GM19324 (cell line): Measurements from ENCODE around the gene HSF2.
"Not testable (repeated sequence)": the region's sequence is repeated elsewhere in the genome, so short reads cannot be mapped to it uniquely, and the experiment has no call there.

ENCODE experiments used
- ATAC-seq: cut with Tn5 transposase; IDR thresholded peaks from one replicate; pipeline ENCODE4 v1.9.1; 2021; ENCODE audit warnings: mild to moderate bottlenecking, moderate library complexity; ENCODE audit not compliant: unreplicated experiment, low FRiP score

HSF2 gene

DNA sequence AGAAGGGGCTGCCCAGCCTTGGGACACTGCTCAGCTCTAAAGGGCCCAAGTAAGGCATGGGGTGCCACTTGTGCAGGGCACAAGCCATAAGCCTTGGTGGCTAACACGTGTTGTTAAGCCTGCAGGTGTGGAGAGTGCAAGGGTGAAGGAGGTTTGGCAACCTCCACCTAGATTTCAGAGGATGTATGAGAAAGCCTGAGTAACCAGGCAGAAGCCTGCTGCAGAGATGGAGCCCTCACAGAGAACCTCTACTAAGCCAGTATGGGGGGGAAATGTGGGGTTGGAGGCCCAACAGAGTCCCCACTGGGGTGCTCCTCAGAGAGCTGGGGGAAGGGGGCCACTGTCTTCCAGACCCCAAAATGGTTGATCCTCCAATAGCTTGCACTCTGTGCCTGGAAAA lies 39.5 kb downstream of the HSF2 start:
- no peak for ATAC-seq

DNA sequence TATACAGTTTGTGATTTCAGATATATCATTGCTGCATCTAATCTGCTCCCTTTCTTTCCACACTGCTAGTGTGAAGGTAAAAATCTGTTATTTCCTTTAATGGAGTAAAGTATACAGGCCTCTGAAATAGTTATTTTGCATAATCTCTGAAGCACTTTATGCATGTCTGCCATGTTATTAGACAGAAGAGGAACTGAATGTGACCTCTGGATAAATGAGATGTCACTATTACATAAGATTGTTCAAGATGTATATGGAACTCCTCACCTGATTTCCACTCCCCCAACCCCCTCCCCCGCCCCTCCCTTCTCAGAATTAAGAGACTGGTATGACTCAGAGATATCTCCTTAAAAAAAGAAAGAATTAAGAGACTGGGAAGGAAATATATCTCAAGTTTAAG lies 45.8 kb downstream of the HSF2 start:
- ATAC-seq: no peak

DNA sequence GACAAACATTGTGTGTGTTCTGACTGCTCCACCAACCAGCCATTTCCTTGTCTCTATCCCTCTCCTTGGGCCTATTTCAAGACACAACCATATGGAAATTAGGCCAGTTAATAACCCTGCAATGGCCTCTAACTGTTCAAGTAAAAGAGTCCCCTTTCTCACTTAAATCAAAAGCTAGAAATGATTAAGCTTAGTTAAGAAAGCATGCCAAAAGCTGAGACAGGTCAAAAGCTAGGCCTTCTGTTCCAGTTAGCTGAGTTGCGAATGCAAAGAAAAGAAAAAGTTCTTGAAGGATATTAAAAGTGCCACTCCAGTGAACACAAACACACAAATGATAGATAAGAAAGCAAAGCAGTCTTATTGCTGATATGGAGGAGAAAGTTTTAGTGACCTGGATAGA lies 49.6 kb downstream of the HSF2 start:
- ATAC-seq: no peak

DNA sequence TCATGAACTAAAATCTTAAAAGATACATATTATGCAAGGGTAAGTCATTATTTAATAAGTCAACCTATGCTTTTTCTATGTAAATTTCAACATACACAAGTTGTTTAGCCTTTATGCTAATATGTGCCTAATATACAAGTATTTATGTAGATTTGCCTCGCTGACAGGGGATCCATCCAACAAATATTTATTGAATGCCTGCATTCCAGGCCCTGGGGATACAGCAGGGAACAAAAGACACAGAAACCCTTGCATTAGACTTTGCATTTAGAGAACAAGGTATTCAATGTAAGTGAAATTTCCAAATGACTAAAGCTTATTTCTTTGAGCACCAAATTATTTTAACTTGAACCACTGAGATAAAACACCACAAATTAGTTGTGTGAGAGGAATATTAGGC lies 53.1 kb downstream of the HSF2 start:
- no peak for ATAC-seq

DNA sequence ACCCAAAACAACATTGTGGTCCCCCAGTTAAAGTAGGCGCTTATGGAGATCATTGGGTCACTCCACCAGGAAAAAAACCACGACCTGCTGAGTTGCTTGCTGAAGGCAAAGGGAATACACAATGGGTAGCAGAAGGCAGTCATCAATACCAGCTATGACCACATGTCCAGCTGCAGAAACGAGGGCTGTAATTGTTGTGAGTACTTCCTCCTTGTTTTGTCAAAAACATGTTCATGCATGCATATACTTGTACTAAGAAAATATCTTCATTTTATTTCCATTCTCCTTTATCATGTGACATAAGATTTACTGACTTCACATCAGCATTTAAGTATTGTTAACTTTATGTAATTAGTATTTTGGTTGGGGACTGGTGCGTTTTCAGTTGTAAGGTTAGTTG lies 55.2 kb downstream of the HSF2 start:
- ATAC-seq: no peak

DNA sequence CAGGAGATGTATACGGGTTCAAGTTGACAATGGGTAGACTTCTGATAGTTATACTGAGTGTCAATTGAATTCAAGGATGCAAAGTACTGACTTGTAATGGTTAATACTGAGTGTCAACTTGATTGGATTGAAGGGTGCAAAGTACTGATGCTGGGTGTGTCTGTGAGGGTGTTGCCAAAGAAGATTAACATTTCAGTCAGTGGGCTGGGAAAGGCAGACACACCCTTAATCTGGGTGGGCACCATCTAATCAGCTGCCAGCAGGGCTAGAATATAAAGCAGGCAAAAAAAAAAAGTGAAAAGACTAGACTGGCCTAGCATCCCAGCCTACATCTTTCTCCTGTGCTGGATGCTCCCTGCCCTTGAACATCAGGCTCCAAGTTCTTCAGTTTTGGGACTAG lies 55.7 kb downstream of the HSF2 start:
- not testable (repeated sequence) for ATAC-seq

DNA sequence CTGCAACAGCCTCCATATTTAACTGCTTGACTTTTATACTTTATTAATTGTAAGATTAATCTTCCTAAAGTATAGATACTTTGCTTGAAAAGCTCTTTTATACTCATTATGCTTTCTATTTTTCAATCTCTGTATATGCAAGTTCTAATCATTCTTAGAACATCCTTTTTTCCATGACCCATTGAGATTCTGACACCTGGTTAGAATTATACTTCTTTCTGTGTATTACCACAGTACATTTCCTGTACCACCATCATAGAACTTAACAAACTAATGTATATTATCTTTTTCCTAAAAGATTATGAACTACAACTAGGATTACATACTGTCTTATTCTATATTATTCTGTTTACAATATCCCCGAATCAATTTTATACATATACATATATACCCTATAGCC lies 58.6 kb downstream of the HSF2 start:
- no peak for ATAC-seq

DNA sequence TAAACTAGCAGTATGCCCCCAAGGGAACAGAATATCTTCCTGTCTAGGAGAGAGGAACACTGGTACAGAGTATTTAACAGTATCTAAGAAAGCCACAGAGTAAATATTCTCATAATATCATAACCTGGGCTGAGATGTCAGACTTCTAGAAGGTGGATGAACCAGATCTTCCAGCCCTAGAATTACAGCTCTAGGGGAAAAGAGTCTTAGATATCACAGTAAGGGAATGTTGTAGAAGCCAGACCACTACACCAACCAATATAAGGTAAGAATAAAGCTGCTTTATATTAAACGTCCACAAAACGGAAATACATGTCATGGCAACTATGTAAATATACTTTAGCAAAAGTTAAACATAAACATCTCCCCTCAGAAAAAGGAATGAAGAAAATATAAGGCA lies 59.8 kb downstream of the HSF2 start:
- no peak for ATAC-seq

DNA sequence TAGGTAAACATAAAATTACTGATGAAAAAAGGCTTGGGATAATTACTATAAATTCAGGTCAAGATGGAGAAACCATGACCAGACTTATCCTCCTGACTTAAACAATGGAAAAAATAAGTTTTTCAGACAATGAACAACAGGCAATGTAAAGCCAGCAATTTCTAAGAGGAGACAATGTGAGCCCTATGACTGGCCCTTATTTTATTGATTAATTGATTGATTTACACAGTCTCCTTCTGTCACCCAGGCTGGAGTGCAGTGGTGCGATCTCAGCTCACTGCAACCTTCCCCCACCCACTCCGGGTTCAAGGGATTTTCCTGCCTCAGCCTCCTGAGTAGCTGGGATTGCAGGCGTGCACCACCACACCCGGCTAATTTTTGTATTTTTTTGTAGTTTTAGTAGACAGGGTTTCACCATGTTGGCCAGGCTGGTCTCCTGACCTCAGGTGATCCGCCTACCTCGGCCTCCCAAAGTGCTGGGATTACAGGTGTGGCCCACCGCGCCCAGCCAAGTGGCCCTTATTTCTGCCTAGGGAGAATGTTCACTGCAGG lies 60.5 kb downstream of the HSF2 start:
- not testable (repeated sequence) for ATAC-seq

DNA sequence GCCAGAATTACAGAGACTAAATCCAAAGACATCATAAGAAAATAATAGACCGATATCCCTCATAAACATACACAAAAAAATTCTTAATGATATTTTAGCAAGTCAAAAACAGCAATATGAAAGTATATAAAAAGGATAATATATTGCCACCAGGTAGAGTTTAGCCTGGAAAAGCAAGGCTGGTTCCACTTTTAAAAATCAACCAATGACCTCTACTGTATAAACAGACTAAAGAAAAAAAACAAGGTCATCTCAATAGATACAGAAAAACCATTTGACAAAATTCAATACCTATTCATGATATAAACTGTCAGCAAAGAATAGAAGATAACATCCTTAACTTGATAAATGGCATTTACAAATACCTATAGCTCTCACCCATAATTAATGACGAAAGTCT lies 62.4 kb downstream of the HSF2 start:
- ATAC-seq: no peak

DNA sequence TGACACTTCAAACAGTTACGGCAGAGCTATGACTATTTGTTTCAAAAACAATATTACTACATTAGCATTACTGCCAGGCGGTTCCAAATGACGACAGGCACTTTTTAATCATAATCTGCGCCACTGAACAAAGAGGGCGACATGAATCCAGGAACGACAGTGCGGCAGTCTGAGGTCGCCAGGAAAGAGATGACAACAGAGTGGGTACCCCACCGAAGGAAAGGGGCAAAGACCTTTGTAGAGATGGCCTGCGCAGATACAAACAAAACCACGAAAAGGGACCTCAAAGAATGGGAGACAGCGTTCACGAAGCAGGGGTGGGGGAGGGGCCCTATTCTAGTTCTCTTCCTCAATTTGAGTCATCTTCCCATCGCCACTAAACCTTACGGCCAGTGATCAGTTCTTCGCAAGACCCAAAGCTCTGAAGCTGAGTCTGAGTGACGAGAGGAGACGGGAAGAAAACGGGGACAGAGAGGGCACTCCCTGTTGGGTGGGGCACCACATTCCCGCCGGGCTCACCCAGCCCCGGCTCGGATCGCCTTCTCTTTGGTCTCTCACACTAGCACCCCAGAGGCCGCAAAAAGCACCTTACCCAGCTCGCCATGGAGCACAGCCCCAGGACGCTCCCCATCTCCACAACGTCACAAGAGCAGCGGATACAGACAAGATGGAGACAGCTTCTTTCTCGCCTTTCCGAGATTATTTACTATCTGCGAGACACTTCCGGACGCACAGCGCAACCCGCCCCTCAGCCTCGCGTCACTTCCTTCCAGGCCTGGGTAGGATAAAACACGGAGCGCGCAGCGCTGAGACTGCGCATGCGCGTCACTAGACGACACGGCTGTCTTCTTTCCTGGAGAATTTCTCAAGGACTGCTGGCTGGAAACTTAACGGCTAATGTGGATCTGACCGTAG lies 71.9 kb downstream of the HSF2 start, which contains the start of gene SERINC1:
SERINC1 (minus strand) TSS at position 701 of the 915 bp plus-strand sequence; CDS start at position 631, 70 bp downstream.
- ATAC-seq: peak; percentile 99

DNA sequence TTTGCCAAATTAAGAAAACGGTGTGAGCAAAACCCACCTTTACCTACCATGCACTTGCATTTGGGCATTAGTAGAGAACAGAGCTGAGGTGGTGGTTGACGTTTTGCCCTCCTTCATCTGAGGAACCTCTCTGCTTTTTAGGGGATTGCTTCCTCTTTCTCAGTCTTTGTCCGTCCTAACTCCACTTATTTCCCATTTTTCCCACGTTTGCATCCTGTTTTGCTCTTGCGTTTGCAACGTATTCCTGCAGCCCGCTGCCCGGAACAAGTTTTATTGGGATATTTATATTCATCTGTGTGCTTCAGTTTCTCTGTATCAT lies 72.5 kb downstream of the HSF2 start:
- peak; percentile 62 for ATAC-seq

DNA sequence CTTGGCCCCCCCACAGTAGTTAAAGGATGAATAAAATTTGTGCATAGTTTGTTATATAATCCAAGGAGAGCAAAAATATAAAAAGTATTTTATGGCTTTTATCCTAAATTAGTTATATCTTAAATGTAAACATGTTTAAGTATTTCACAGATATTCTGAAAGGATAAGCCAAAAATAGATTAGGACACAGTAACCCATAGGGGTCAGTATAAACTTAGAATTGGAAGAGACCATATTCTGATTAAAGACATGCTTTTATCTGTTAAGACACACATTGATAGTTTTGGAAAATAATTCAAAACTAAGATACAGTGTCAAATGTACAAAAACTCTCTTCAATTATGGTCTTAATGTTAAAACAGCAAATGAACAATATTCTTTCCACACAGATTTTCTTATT lies 76.7 kb downstream of the HSF2 start:
- ATAC-seq: no peak

DNA sequence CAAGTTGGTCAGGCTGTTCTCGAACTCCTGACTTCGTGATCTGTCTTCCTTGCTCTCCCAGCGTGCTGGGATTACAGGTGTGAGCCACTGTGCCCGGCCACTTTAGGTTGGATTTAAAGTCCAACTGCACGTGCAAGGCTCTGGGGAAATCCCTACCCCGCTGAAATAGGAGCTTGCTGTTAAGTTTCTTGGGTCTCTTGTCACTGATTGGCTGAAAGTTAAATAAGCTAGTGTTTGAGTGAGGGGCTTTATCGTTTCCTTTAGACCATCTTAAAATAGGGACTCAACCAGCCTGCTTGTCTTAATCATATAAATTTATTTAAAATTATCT lies 83.3 kb downstream of the HSF2 start:
- ATAC-seq: no peak
